LHCN-M2 (cell line): ENCODE measurements around the gene BCL2. TPM values are rescaled to one million over a fixed set of nuclear protein-coding genes. Genes with fewer than 3 reads are reported as not detected.

Experiments used
- DNase-seq: peaks from one replicate; pipeline ENCODE4 v3.0.0-alpha.2; 2012; ENCODE audit warnings: low read depth
- total RNA-seq: library from RNA; depleted of rRNA; stranded (reverse); fragments of >200 nt; gene quantifications from 2 replicates; pipeline ENCODE4 v1.2.3, GENCODE V29; 2014; rRNA removed

The BCL2 gene
- total RNA-seq, 1 experiment from 2014 or later: 2.5 TPM

- DNase-seq: no peak
Observed at GRCh38 chr18:63091671-63092364, 227.8 kb downstream of the BCL2 start.

GRCh38 chr18:63090334-63090733 is 229.2 kb downstream of the BCL2 start:
- no peak for DNase-seq

GRCh38 chr18:63089041-63089440 is 230.5 kb downstream of the BCL2 start:
- no peak for DNase-seq

DNA sequence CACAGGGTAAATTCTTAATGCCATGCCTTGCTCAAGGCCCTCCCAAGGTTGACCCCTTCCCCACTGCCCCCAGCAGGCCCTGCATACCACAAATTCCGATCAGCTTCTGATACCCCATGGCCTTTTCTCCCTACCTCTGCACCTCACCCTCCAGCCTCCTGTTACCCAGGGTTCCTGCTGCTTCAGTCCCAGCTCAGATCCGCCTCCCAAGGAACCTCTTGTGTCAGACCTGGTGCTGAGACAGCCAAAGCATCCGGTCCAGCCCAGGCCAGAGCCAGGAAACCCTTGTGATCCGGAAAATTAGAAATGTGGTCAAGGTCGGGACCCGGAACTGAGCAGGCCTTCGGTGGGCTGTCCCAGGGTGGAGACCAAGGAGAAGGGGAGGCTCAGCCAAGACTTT is 231.3 kb downstream of the BCL2 start:
- DNase-seq: no peak

DNA sequence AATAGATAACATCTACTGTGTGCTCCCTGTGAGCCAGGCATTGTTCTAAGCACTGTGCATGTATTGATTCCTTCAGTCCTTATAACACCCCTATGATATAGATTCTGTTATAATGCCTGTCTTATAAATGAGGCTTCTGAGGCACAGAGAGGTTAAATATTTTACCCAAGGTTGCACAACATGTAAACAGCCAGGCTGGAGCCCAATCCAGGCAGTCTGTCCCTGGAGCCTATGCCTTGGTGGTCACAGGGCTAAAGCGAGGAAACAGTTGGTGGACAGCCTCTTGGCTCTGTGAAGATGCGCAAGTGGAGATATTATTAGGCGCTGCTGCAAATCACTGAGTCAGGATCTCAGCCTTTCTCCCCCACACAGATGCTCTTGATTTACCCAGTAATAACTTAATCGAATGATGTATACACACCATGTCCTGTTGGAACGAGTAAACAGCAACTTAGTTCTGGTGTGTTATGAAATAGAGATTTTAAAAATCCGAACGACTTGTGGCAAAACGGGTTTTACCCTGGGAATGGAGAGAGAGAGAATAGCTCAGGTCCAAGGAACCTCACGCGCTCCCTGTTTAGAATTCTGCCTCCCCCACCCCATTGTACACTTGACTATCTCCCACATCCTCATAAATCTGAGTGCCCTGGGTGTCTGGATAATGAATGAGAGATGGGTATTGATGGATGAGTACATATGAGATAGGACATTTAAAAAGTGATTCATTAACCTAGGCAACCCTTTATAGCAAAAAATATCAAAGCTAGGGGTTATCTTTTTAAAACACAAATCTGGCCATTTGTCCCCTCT is 231.9 kb downstream of the BCL2 start:
- DNase-seq: no peak

GRCh38 chr18:63085611-63086010 is 234.0 kb downstream of the BCL2 start:
- DNase-seq: no peak

DNA sequence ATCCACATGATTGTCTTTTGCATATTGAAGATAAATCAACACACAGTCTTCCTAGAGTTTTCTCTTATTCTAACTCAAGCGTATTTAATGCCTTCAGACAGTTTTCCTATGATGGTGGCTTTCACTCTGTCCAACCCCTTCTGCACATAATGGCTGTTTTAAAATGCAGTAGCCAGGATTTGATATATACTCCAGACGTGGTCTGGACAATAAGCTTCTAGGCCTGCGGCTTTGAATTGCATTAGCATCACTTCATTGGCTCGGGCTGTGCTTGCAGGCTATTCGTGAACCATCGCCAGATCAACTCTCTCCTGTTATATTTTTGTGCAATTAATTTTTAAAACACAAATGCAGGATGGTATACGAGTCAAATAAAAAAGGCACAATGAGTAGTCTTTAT is 235.3 kb downstream of the BCL2 start:
- no peak for DNase-seq

- DNase-seq: no peak
Observed at GRCh38 chr18:63083555-63083954, 236.0 kb downstream of the BCL2 start.

GRCh38 chr18:63083020-63083531 is 236.5 kb downstream of the BCL2 start:
- DNase-seq: peak; percentile 24

DNA sequence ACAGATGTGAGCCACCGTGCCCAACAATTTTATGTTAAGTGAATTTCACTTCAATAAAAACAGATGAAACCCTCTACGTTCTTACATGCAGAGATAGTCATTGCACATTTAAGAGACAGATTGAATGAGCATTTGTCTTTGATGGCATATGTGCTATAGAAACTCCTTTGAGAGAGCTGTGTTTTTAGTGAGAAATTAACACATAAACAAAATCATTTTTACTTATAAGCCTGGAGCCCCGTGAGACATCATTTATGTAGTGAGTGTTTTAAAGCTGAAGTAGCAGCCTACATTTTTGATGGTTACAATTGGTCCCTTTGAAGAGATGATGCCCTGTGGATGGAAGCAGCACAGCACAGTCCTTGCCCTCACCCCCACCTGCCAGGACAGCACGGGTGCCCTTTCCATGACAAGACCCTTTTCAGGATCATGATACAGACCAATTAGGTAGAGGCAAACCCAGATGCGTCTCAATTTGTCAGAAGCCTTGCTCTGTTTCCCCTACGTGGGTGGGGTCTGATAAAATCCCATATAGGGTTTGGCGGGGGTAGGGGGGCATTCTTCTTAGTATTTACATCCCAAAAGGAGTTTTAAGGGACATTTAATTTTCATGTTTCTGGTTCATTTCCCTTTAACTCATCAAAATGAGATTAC is 237.1 kb downstream of the BCL2 start:
- DNase-seq: no peak

- no peak for DNase-seq
Observed at GRCh38 chr18:63079114-63079513, 240.5 kb downstream of the BCL2 start.

DNA sequence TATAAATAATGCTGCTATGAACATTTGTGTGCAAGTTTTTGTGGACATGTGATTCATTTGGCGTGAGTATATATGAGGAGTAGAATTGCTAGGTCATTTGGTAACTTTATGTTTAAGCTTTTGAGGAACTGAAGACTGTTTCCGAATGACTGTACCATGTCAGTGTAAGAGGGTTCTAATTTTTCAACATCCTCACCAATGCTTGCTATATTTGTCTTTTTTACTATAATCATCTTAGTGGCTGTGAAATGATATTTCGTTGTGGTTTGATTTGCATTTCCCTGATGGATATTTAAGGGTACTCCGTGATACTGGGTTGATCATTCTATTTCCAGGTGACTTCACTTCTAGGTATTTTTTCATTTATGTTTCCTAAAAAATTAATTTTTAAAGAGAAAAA is 241.1 kb downstream of the BCL2 start:
- DNase-seq: no peak

DNA sequence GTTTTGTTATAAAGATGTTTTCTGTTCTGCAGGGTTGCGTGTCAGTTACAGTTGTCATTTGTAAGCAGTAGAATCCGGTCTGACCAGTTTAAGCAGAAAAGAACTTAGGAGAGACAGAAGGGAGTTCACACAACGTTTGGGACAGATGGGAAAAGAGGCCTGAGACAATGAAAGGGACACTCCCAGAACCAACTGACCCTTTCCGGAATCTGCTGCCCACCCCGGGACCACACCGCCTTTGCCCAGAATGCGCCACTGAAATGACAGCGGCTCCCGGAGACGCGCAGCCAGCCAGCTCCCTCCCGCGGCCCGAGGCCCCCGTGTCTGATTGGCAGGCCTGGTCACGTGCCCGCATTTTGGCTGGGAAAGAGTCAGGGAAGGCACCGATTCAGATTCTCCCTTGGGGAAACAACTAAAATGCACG is 244.6 kb downstream of the BCL2 start:
- peak; percentile 16 for DNase-seq

GRCh38 chr18:63073481-63073880 is 246.1 kb downstream of the BCL2 start:
- no peak for DNase-seq

Other genes starting within 250 kb of the BCL2 start
- 33.2 and 37.6 TPM in 2 replicates for gene KDSR, start 47.4 kb upstream of the BCL2 start, total RNA-seq
- 40.3 and 45.5 TPM in 2 replicates for gene VPS4B, start 102.7 kb upstream of the BCL2 start, total RNA-seq
- not detected in 2 replicates for gene SERPINB5, start 157.2 kb upstream of the BCL2 start, total RNA-seq
- gene SERPINB12, start 222.6 kb upstream of the BCL2 start, total RNA-seq: 0.29 TPM in 1 of 2 replicates, not detected in the other